ENCODE measurements around the gene PNPLA8. TPM values are rescaled to one million over a fixed set of nuclear protein-coding genes. Genes with fewer than 3 reads are reported as not detected.

PNPLA8 gene
- total and polyA plus RNA-seq, 2 experiments from 2014 or later: 20.0 to 21.3 TPM

DNA sequence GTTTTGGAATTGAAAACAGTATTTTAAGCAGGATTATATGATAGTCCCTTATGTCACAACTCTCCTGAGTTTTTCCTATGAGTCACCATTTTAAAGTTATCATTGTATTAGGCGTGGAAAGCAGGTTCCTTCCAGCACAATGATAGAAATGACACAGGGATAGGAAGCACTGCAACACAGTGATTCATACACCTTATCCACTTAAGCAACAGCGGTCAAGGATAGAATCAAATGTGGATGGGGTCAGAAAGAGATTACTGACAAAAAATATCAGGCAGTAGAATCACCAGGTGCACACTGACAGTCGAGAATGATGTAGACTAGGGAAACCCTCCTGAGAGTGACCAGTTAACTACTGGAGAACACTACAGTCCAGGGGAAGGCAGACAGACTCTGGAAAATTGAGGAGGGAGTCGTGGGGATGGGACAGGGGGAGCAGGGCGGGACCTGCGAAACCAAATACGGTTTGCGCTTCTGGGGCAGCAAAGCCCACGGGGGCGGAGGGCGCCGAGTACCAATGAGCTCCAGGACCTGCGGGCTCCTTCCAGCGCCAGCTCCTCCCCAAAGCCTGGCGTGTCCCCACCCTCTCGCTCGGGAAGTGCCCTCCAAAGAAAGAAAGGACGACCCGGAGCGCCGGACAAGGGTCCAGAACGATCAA is 479 bp downstream of the PNPLA8 start:
- no peaks in the 10 kb centered on the region for H3K36me3 ChIP-seq
- H3K4me3 ChIP-seq: peak overlapping the region; percentile 46
- peaks cover 24% of the 10 kb centered on the region for H3K4me1 ChIP-seq (ENCODE audit: low read depth)
- DNase-seq (ENCODE audit: low read depth in 1 of 2, low spot score in 1 of 2): peak; percentile 88 to 93
- TF ChIP-seq, protein P1, sequence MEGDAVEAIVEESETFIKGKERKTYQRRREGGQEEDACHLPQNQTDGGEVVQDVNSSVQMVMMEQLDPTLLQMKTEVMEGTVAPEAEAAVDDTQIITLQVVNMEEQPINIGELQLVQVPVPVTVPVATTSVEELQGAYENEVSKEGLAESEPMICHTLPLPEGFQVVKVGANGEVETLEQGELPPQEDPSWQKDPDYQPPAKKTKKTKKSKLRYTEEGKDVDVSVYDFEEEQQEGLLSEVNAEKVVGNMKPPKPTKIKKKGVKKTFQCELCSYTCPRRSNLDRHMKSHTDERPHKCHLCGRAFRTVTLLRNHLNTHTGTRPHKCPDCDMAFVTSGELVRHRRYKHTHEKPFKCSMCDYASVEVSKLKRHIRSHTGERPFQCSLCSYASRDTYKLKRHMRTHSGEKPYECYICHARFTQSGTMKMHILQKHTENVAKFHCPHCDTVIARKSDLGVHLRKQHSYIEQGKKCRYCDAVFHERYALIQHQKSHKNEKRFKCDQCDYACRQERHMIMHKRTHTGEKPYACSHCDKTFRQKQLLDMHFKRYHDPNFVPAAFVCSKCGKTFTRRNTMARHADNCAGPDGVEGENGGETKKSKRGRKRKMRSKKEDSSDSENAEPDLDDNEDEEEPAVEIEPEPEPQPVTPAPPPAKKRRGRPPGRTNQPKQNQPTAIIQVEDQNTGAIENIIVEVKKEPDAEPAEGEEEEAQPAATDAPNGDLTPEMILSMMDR (IDR thresholded peaks at IDR 0.05; ENCODE audit: low read depth, low read length): no peak
- H3K27me3 ChIP-seq: no peaks in the 10 kb centered on the region
- H3K27ac ChIP-seq: peak overlapping the region; percentile 97
- no peaks in the 10 kb centered on the region for H3K9me3 ChIP-seq (ENCODE audit: low read depth)

DNA sequence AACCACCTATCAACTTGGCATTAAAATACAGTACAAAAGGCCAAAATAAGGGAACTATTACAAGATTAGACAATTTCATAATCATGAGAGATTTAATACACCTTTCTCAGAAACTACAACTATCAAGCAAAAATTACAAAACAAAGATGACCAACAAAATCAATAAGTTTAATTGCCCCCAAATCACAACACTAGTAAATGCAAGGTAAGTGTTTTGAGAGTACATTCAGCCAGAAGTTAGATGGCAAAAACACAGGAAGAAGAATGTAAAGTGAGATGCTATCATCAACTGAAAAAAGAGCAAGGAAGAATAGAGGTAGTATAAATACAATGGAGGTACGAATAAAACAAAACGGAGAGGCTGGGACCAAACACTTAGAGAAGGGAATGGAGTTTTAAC is 3.2 kb downstream of the PNPLA8 start:
- Histone ChIP-seq H3K4me1 (ENCODE audit: low read depth) (peaks cover 25% of the 10 kb centered on the region), H3K27ac (no peak overlapping the region), H3K9me3 (ENCODE audit: low read depth) (no peaks in the 10 kb centered on the region), H3K27me3 (no peaks in the 10 kb centered on the region), H3K36me3 (peaks cover 4% of the 10 kb centered on the region), H3K4me3 (no peak overlapping the region)
- DNase-seq (ENCODE audit: low read depth in 1 of 2, low spot score in 1 of 2): no peak
- TF ChIP-seq, protein P1 (IDR thresholded peaks at IDR 0.05; ENCODE audit: low read depth, low read length): no peak

DNA sequence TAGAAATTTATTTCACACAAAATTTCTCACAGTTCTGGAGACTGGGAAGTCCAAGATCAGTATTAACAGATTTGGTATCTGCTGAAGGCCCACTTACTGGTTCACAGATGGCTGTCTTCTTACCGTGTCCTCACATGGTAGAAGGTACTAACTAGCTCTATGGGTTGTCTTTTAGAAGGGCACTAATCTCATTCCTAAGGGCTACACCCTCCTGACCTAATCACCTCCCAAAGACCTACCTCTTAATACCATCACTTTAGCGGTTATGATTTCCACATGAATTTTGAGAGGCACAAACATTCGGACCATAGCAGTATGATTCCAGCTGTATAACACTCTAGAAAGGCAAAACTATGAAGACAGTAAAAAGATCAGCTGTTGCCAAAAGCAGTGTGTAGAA is 8.0 kb downstream of the PNPLA8 start:
- no peak for DNase-seq (ENCODE audit: low read depth in 1 of 2, low spot score in 1 of 2)
- TF ChIP-seq, protein P1 (IDR thresholded peaks at IDR 0.05; ENCODE audit: low read depth, low read length): no peak
- Histone ChIP-seq H3K27ac (no peak overlapping the region), H3K4me3 (no peak overlapping the region), H3K36me3 (peaks cover 24% of the 10 kb centered on the region), H3K27me3 (no peaks in the 10 kb centered on the region), H3K4me1 (ENCODE audit: low read depth) (peaks cover 8% of the 10 kb centered on the region), H3K9me3 (ENCODE audit: low read depth) (no peaks in the 10 kb centered on the region)

DNA sequence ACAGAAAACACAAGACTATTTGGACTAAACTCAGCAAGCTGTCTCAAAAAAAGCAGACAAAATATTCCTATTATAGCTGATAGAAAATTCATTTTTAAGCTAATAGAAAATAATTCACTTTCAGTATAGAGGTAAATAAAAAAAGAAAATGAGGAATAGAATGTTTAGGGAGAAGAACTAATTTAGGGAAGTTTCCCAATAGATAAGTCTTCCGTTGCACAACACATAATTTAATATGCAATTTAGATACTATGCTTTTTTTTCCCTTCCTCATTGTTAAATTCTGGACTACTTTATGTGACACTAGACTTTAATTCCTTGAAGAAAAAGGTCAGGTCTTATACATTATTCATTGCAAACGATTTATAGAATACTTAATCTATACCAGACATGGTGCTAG is 10.3 kb downstream of the PNPLA8 start:
- H3K27ac ChIP-seq: no peak overlapping the region
- H3K27me3 ChIP-seq: no peaks in the 10 kb centered on the region
- no peak for DNase-seq (ENCODE audit: low read depth in 1 of 2, low spot score in 1 of 2)
- TF ChIP-seq, protein P1 (IDR thresholded peaks at IDR 0.05; ENCODE audit: low read depth, low read length): no peak
- peaks cover 33% of the 10 kb centered on the region for H3K36me3 ChIP-seq
- no peaks in the 10 kb centered on the region for H3K9me3 ChIP-seq (ENCODE audit: low read depth)
- H3K4me1 ChIP-seq (ENCODE audit: low read depth): peaks cover 4% of the 10 kb centered on the region
- no peak overlapping the region for H3K4me3 ChIP-seq

DNA sequence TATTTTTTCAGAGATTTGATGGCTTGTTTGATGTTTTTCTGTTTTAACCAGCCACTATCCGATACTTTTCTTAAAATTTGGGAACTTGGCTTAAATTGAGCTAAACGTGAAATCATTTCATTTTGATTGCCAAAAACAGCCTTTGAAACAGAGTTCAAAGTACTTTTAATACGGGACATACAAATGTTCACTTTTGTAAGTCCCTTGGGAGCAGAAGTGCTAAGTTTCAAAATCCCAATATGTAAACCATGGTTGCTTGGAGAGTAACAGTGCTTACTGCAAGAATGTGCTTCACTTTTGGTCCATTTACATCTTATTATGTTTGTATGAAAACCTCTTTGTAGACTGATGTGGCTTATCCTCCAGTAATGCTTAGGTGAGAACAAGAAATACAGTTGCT is 10.9 kb downstream of the PNPLA8 start:
- H3K27ac ChIP-seq: no peak overlapping the region
- no peaks in the 10 kb centered on the region for H3K4me1 ChIP-seq (ENCODE audit: low read depth)
- TF ChIP-seq, protein P1 (IDR thresholded peaks at IDR 0.05; ENCODE audit: low read depth, low read length): no peak
- no peak overlapping the region for H3K4me3 ChIP-seq
- H3K27me3 ChIP-seq: no peaks in the 10 kb centered on the region
- no peaks in the 10 kb centered on the region for H3K9me3 ChIP-seq (ENCODE audit: low read depth)
- no peak for DNase-seq (ENCODE audit: low read depth in 1 of 2, low spot score in 1 of 2)
- peaks cover 33% of the 10 kb centered on the region for H3K36me3 ChIP-seq
